Activated CD4-positive, alpha-beta T cell treated with anti-CD3 and anti-CD28 coated beads for 4 hours (primary cell): Measurements from ENCODE around the gene CST6.

Experiments used
- DNase-seq, 2 donors: peaks; one replicate each; pipeline ENCODE4 v3.0.0-alpha.2; 2020

Gene CST6, protein sequence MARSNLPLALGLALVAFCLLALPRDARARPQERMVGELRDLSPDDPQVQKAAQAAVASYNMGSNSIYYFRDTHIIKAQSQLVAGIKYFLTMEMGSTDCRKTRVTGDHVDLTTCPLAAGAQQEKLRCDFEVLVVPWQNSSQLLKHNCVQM

GRCh38 chr11:66011785-66012303 lies at the start of gene CST6:
TSS of gene CST6 (plus strand) at chr11:66012008. CDS start at chr11:66012045, 37 bp downstream.
- no peak for DNase-seq

DNA sequence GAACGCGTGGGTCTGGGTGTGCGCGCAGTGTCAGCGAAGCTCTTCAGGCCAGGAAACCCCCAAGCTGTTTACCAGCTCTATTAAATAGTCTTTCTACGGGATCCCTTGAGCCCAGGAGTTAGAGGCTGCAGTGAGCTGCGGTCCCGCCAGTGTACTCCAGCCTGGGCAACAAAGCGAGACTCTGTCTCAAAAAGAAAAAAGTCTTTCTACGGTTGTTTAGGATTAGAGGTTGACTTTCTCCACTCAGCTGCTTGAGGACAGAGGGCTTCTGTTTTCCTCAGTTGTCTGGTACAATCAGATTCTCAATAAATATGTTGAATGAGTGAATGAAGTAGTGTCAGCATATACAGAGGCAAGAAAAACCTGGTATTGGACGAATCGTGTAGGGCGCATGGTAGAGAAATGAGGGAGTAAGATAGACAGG lies 49.7 kb upstream of the CST6 start:
- no peak for DNase-seq

GRCh38 chr11:65964906-65965305 lies 46.9 kb upstream of the CST6 start:
- no peak for DNase-seq

- no peak for DNase-seq
Measured at GRCh38 chr11:65965986-65966762, 45.6 kb upstream of the CST6 start.

GRCh38 chr11:65967329-65967934 lies 44.4 kb upstream of the CST6 start:
- no peak for DNase-seq

GRCh38 chr11:65968600-65969482 lies 43.0 kb upstream of the CST6 start:
- no peak for DNase-seq

GRCh38 chr11:65972116-65972515 lies 39.7 kb upstream of the CST6 start:
- DNase-seq: no peak

- DNase-seq: no peak
Measured at GRCh38 chr11:65973439-65974110, 38.2 kb upstream of the CST6 start.

DNA sequence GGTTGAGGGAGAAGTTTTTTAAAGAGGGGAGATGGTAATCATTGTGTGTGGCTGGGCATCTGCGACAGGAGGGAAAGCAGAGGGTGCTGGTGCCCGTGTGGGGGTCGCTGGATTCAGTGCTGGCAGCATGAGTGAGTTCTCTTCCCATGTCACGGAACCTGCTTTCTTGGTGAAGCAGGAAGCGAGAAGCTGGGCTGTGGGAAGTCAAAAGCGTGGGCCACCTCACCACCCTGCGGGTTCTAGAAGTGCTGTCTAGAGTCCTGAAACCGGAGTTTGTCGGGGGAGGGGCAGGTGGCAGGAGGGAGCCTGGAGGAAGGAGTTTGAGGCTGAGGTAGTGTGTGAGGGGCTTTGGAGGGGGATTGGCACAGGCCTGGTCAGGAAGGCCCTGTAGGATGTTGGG lies 36.0 kb upstream of the CST6 start:
- no peak for DNase-seq

GRCh38 chr11:65976216-65977176 lies 35.3 kb upstream of the CST6 start:
- no peak for DNase-seq

DNA sequence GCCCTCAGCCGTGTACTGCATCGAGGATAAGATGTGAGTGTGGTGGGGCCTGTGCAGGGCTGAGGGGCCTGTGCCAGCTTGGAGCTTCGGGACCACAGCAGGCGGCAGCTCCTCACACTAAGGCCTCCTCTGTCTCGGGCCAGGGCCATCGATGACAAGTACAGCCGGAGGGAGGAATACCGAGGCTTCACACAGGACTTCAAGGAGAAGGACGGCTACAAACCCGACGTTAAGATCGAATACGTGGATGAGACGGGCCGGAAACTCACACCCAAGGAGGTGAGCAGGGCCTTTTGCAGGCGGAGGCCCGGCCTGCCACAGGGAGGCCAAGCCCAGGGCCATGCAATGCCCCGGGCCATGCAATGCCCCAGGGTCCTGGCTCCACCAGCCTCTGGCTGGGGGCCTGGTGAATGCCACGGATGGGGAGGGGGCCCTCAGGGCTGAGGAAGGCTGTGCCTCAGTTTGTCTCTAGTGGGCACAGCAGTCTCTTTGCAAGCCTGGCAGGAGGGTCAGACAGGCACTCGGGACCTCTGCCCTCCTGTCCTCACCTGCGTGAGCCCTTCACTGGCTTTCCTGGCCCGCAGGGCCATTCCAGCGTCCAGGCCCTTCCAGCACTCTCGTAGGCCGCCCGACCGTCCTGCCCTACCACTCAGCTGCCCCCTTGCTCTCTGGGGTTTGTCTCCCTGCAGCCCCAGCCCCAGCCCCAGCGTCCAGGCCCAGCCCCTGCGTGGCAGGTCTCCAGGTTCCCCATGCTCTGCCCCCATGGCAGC lies 34.0 kb upstream of the CST6 start:
- DNase-seq: no peak

- DNase-seq: no peak
Measured at GRCh38 chr11:65978391-65979238, 33.2 kb upstream of the CST6 start.

- DNase-seq: no peak
Measured at GRCh38 chr11:65979261-65979759, 32.5 kb upstream of the CST6 start.

DNA sequence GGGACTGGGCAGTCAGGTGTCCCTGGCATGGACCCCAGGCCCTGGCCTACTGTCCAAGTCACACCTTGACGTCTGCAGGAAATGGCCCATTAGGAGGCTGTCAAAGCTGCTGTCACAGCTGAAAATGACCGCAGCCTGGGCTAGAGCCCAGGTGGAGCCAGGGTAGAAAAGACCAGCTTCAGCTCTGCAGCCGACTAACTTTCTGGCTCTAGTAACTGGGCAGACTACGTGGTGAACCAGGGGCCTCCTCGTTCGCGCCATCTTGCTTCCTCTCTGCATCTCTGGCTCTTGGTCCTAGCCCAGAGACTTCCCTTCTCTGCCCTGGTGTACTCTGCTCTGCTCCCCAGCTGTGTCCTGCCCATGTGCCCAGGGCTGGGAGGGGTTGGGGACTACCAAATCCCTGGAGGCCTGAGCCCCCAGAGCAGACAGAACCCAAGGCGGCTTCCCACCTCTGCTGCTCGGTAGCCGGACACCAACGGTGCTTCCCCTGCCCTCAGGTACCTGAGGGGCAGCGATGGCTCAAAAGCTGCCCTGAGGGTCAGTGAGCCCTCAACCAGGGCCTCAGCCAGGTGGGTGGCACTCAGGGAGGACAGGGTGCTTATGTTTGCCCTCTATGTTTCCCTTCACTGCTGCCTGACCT lies 30.6 kb upstream of the CST6 start:
- no peak for DNase-seq

- no peak for DNase-seq
Measured at GRCh38 chr11:65981972-65982823, 29.6 kb upstream of the CST6 start.

GRCh38 chr11:65982824-65983588 lies 28.8 kb upstream of the CST6 start:
- no peak for DNase-seq

DNA sequence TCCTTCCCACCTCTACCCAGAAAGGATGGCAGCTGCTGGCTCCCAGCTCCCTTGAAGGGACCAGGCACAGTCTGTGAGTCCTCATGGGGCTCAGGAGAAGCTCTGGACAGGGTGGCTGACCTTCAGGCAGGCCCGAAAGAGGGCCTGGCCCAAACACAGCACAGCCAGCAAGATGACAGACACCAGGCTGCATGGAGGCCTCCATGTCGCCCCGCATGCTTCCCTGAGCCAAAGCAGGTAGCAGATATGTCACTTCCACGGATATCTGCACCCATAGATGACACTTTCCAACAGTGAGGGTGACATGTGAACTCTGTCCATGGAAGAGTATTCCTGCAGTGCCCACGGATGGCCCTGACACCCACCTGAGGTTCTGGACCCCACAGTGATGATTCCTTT lies 28.2 kb upstream of the CST6 start:
- DNase-seq: no peak
